Measurements from ENCODE around the gene RCAN1.

Gene RCAN1

GRCh38 chr21:34632498-34632897 lies 17.6 kb upstream of the RCAN1 start:
- no peak for TF ChIP-seq RBAK (tag by site-specific recombination; IDR thresholded peaks at IDR 0.05)
- peak; percentile 91 for TF ChIP-seq SCRT2 (tag by site-specific recombination; IDR thresholded peaks at IDR 0.05)
- H3K27ac ChIP-seq (ENCODE audit: extremely low read depth, low read depth, low read length), result no peak overlapping the region
- CTCF ChIA-PET, result interaction anchor here (0.5 to 7.9 kb wide), 13 partner anchors 9 to 1582 kb away, joined by 3 to 70 read pairs (median 6); no protein-coding TSS in a partner anchor
- H3K36me3 ChIP-seq (ENCODE audit: control insufficient read depth in 2 of 2, insufficient read depth in 1 of 2, low read length in 2 of 2), result no peaks in the 10 kb centered on the region
- H3K4me3 ChIP-seq (ENCODE audit: low read depth, low read length), result no peak overlapping the region
- H3K9me3 ChIP-seq (ENCODE audit: control insufficient read depth, insufficient read depth, low read depth, low read length), result no peaks in the 10 kb centered on the region
- no peaks in the 10 kb centered on the region for H3K4me1 ChIP-seq (ENCODE audit: control insufficient read depth, insufficient read depth, low read length)
- POLR2A ChIA-PET, result no interaction called here

GRCh38 chr21:34630536-34631143 lies 15.7 kb upstream of the RCAN1 start:
- Histone ChIP-seq H3K36me3 (ENCODE audit: control insufficient read depth in 2 of 2, insufficient read depth in 1 of 2, low read length in 2 of 2) (no peaks in the 10 kb centered on the region), H3K27ac (ENCODE audit: extremely low read depth, low read depth, low read length) (no peak overlapping the region), H3K9me3 (ENCODE audit: control insufficient read depth, insufficient read depth, low read depth, low read length) (no peaks in the 10 kb centered on the region), H3K4me1 (ENCODE audit: control insufficient read depth, insufficient read depth, low read length) (no peaks in the 10 kb centered on the region), H3K4me3 (ENCODE audit: low read depth, low read length) (no peak overlapping the region)
- CTCF ChIA-PET, result interaction anchor here (0.5 to 7.9 kb wide), 28 partner anchors 9 to 908 kb away, joined by 3 to 70 read pairs (median 6); partner anchors contain the start of genes MRPS6 and SLC5A3
- POLR2A ChIA-PET, result no interaction called here
- TF ChIP-seq ZNF654 (tag by site-specific recombination; IDR thresholded peaks at IDR 0.05; ENCODE audit: low read depth) (peak; percentile 94), CTCF (tag by site-specific recombination; IDR thresholded peaks at IDR 0.05) (peak; percentile 75), ZBTB20 (tag by site-specific recombination; IDR thresholded peaks at IDR 0.05) (no peak), ZNF692 (tag by site-specific recombination; IDR thresholded peaks at IDR 0.05) (peak; percentile 44; the same call in 1 of the 2 replicates)

GRCh38 chr21:34626131-34626530 lies 11.2 kb upstream of the RCAN1 start:
- CTCF ChIA-PET, result interaction anchor here (0.9 to 7.9 kb wide), 3 partner anchors 10 to 264 kb away, joined by 4 to 70 read pairs (median 17); no protein-coding TSS in a partner anchor

GRCh38 chr21:34625030-34625593 lies 10.2 kb upstream of the RCAN1 start:
- ChIA-PET CTCF (interaction anchor here (0.9 to 1.1 kb wide), 2 partner anchors 258 to 263 kb away, joined by 3 to 5 read pairs; no protein-coding TSS in a partner anchor), POLR2A (no interaction called here)
- TF ChIP-seq ZNF239 (tag by site-specific recombination; IDR thresholded peaks at IDR 0.05) (no peak), ZNF335 (tag by site-specific recombination; conservative IDR thresholded peaks at IDR 0.05) (peak; percentile 41)
- Histone ChIP-seq H3K36me3 (ENCODE audit: control insufficient read depth in 2 of 2, insufficient read depth in 1 of 2, low read length in 2 of 2) (no peaks in the 10 kb centered on the region), H3K4me1 (ENCODE audit: control insufficient read depth, insufficient read depth, low read length) (no peaks in the 10 kb centered on the region), H3K27ac (ENCODE audit: extremely low read depth, low read depth, low read length) (no peak overlapping the region), H3K9me3 (ENCODE audit: control insufficient read depth, insufficient read depth, low read depth, low read length) (no peaks in the 10 kb centered on the region), H3K4me3 (ENCODE audit: low read depth, low read length) (no peak overlapping the region)

More at GRCh38 chr21:34626131-34626530, 11.2 kb upstream of the RCAN1 start:
- Histone ChIP-seq H3K4me3 (ENCODE audit: low read depth, low read length) (no peak overlapping the region), H3K27ac (ENCODE audit: extremely low read depth, low read depth, low read length) (no peak overlapping the region), H3K36me3 (ENCODE audit: control insufficient read depth in 2 of 2, insufficient read depth in 1 of 2, low read length in 2 of 2) (no peaks in the 10 kb centered on the region), H3K4me1 (ENCODE audit: control insufficient read depth, insufficient read depth, low read length) (no peaks in the 10 kb centered on the region), H3K9me3 (ENCODE audit: control insufficient read depth, insufficient read depth, low read depth, low read length) (no peaks in the 10 kb centered on the region)
- POLR2A ChIA-PET, result no interaction called here
- TF ChIP-seq ZNF837 (tag by site-specific recombination; IDR thresholded peaks at IDR 0.05) (no peak), ZNF138 (tag by site-specific recombination; IDR thresholded peaks at IDR 0.05; ENCODE audit: borderline replicate concordance) (no peak), ZNF561 (tag by site-specific recombination; IDR thresholded peaks at IDR 0.05; ENCODE audit: borderline replicate concordance) (no peak)
